Measurements from ENCODE around the gene GALNTL6. TPM values are rescaled to one million over a fixed set of nuclear protein-coding genes. Genes with fewer than 3 reads are reported as not detected.

The GALNTL6 gene
- total RNA-seq, 2 experiments from 2014 or later, result not detected

- H3K27ac Mint-ChIP-seq, result no peak overlapping the region
- H3K4me3 Mint-ChIP-seq, result no peak overlapping the region
- POLR2A ChIA-PET, result no interaction called here
- ATAC-seq (ENCODE audit: low read depth) (no peak), DNase-seq (no peak)
- peaks cover 2% of the 10 kb centered on the region for H3K27me3 Mint-ChIP-seq
- H3K36me3 Mint-ChIP-seq, result no peaks in the 10 kb centered on the region
- H3K9me3 Mint-ChIP-seq, result no peaks in the 10 kb centered on the region
- H3K4me1 Mint-ChIP-seq, result no peaks in the 10 kb centered on the region
These were observed 1013.1 kb downstream of the GALNTL6 start for GRCh38 chr4:172826346-172826745.

GRCh38 chr4:172826861-172827260 lies 1013.7 kb downstream of the GALNTL6 start:
- no peaks in the 10 kb centered on the region for H3K36me3 Mint-ChIP-seq
- DNase-seq, result no peak

GRCh38 chr4:172830295-172830764 lies 1017.1 kb downstream of the GALNTL6 start:
- Mint-ChIP-seq H3K9me3 (no peaks in the 10 kb centered on the region), H3K4me3 (no peak overlapping the region), H3K4me1 (no peaks in the 10 kb centered on the region), H3K36me3 (no peaks in the 10 kb centered on the region), H3K27me3 (peaks cover 3% of the 10 kb centered on the region), H3K27ac (no peak overlapping the region)
- ATAC-seq (ENCODE audit: low read depth), result no peak
- DNase-seq, result no peak
- POLR2A ChIA-PET, result no interaction called here

More at GRCh38 chr4:172826861-172827260, 1013.7 kb downstream of the GALNTL6 start:
- Mint-ChIP-seq H3K4me1 (no peaks in the 10 kb centered on the region), H3K27me3 (peaks cover 2% of the 10 kb centered on the region), H3K9me3 (no peaks in the 10 kb centered on the region), H3K27ac (no peak overlapping the region), H3K4me3 (no peak overlapping the region)
- no peak for ATAC-seq (ENCODE audit: low read depth)
- POLR2A ChIA-PET, result no interaction called here

GRCh38 chr4:172836661-172837060 lies 1023.5 kb downstream of the GALNTL6 start:
- Mint-ChIP-seq H3K9me3 (no peaks in the 10 kb centered on the region), H3K36me3 (no peaks in the 10 kb centered on the region), H3K27me3 (peaks cover 2% of the 10 kb centered on the region), H3K27ac (no peak overlapping the region), H3K4me3 (no peak overlapping the region), H3K4me1 (no peaks in the 10 kb centered on the region)
- POLR2A ChIA-PET, result no interaction called here
- DNase-seq (no peak), ATAC-seq (ENCODE audit: low read depth) (no peak)

GRCh38 chr4:172838111-172838510 lies 1024.9 kb downstream of the GALNTL6 start:
- H3K4me3 Mint-ChIP-seq, result no peak overlapping the region
- H3K36me3 Mint-ChIP-seq, result no peaks in the 10 kb centered on the region
- no peak for DNase-seq
- H3K27me3 Mint-ChIP-seq, result no peaks in the 10 kb centered on the region
- no peak for ATAC-seq (ENCODE audit: low read depth)
- no peaks in the 10 kb centered on the region for H3K9me3 Mint-ChIP-seq
- POLR2A ChIA-PET, result no interaction called here
- no peak overlapping the region for H3K27ac Mint-ChIP-seq
- no peaks in the 10 kb centered on the region for H3K4me1 Mint-ChIP-seq

GRCh38 chr4:172838943-172839342 lies 1025.7 kb downstream of the GALNTL6 start:
- no peak for ATAC-seq (ENCODE audit: low read depth)
- POLR2A ChIA-PET, result no interaction called here
- Mint-ChIP-seq H3K27me3 (no peaks in the 10 kb centered on the region), H3K4me1 (no peaks in the 10 kb centered on the region), H3K9me3 (no peaks in the 10 kb centered on the region), H3K36me3 (no peaks in the 10 kb centered on the region), H3K27ac (no peak overlapping the region), H3K4me3 (no peak overlapping the region)
- no peak for DNase-seq

- Mint-ChIP-seq H3K36me3 (no peaks in the 10 kb centered on the region), H3K4me3 (no peak overlapping the region), H3K27ac (no peak overlapping the region), H3K4me1 (no peaks in the 10 kb centered on the region), H3K27me3 (no peaks in the 10 kb centered on the region), H3K9me3 (no peaks in the 10 kb centered on the region)
- DNase-seq (no peak), ATAC-seq (ENCODE audit: low read depth) (no peak)
- POLR2A ChIA-PET, result no interaction called here
These were observed 1029.6 kb downstream of the GALNTL6 start for GRCh38 chr4:172842779-172843178.

GRCh38 chr4:172843192-172843591 lies 1030.0 kb downstream of the GALNTL6 start:
- Mint-ChIP-seq H3K4me3 (no peak overlapping the region), H3K4me1 (no peaks in the 10 kb centered on the region), H3K27ac (no peak overlapping the region), H3K27me3 (no peaks in the 10 kb centered on the region), H3K9me3 (no peaks in the 10 kb centered on the region), H3K36me3 (no peaks in the 10 kb centered on the region)
- POLR2A ChIA-PET, result no interaction called here
- DNase-seq (no peak), ATAC-seq (ENCODE audit: low read depth) (no peak)

GRCh38 chr4:172844556-172844955 lies 1031.4 kb downstream of the GALNTL6 start:
- no peaks in the 10 kb centered on the region for H3K27me3 Mint-ChIP-seq
- no peak overlapping the region for H3K27ac Mint-ChIP-seq
- no peaks in the 10 kb centered on the region for H3K36me3 Mint-ChIP-seq
- no peaks in the 10 kb centered on the region for H3K9me3 Mint-ChIP-seq
- H3K4me3 Mint-ChIP-seq, result no peak overlapping the region
- no peak for ATAC-seq (ENCODE audit: low read depth)
- H3K4me1 Mint-ChIP-seq, result no peaks in the 10 kb centered on the region
- DNase-seq, result no peak
- POLR2A ChIA-PET, result no interaction called here

GRCh38 chr4:172845281-172845680 lies 1032.1 kb downstream of the GALNTL6 start:
- Mint-ChIP-seq H3K4me3 (no peak overlapping the region), H3K27ac (no peak overlapping the region), H3K36me3 (no peaks in the 10 kb centered on the region), H3K4me1 (no peaks in the 10 kb centered on the region), H3K9me3 (no peaks in the 10 kb centered on the region), H3K27me3 (no peaks in the 10 kb centered on the region)
- POLR2A ChIA-PET, result no interaction called here
- no peak for DNase-seq
- no peak for ATAC-seq (ENCODE audit: low read depth)

GRCh38 chr4:172850838-172851237 lies 1037.6 kb downstream of the GALNTL6 start:
- POLR2A ChIA-PET, result no interaction called here
- no peaks in the 10 kb centered on the region for H3K4me1 Mint-ChIP-seq
- no peak overlapping the region for H3K27ac Mint-ChIP-seq
- no peak for DNase-seq
- H3K9me3 Mint-ChIP-seq, result no peaks in the 10 kb centered on the region
- no peaks in the 10 kb centered on the region for H3K36me3 Mint-ChIP-seq
- no peaks in the 10 kb centered on the region for H3K27me3 Mint-ChIP-seq
- ATAC-seq (ENCODE audit: low read depth), result no peak
- H3K4me3 Mint-ChIP-seq, result no peak overlapping the region

GRCh38 chr4:172851534-172851933 lies 1038.3 kb downstream of the GALNTL6 start:
- Mint-ChIP-seq H3K4me1 (no peaks in the 10 kb centered on the region), H3K4me3 (no peak overlapping the region), H3K27me3 (no peaks in the 10 kb centered on the region), H3K27ac (no peak overlapping the region), H3K9me3 (no peaks in the 10 kb centered on the region), H3K36me3 (no peaks in the 10 kb centered on the region)
- DNase-seq (no peak), ATAC-seq (ENCODE audit: low read depth) (no peak)
- POLR2A ChIA-PET, result no interaction called here

GRCh38 chr4:172857026-172857425 lies 1043.8 kb downstream of the GALNTL6 start:
- no peaks in the 10 kb centered on the region for H3K27me3 Mint-ChIP-seq
- no peak for DNase-seq
- no peaks in the 10 kb centered on the region for H3K36me3 Mint-ChIP-seq
- no peak for ATAC-seq (ENCODE audit: low read depth)
- H3K9me3 Mint-ChIP-seq, result no peaks in the 10 kb centered on the region
- H3K4me1 Mint-ChIP-seq, result no peaks in the 10 kb centered on the region
- no peak overlapping the region for H3K27ac Mint-ChIP-seq
- POLR2A ChIA-PET, result no interaction called here
- H3K4me3 Mint-ChIP-seq, result no peak overlapping the region

- no peak for DNase-seq
- Mint-ChIP-seq H3K27me3 (no peaks in the 10 kb centered on the region), H3K27ac (no peak overlapping the region), H3K4me1 (no peaks in the 10 kb centered on the region), H3K9me3 (no peaks in the 10 kb centered on the region), H3K36me3 (no peaks in the 10 kb centered on the region), H3K4me3 (no peak overlapping the region)
- POLR2A ChIA-PET, result no interaction called here
- no peak for ATAC-seq (ENCODE audit: low read depth)
These were observed 1045.6 kb downstream of the GALNTL6 start for GRCh38 chr4:172858731-172859230.

GRCh38 chr4:172865103-172865502 lies 1051.9 kb downstream of the GALNTL6 start:
- Mint-ChIP-seq H3K27me3 (no peaks in the 10 kb centered on the region), H3K4me1 (no peaks in the 10 kb centered on the region), H3K36me3 (no peaks in the 10 kb centered on the region), H3K9me3 (no peaks in the 10 kb centered on the region), H3K4me3 (no peak overlapping the region), H3K27ac (no peak overlapping the region)
- DNase-seq, result no peak
- POLR2A ChIA-PET, result no interaction called here
- no peak for ATAC-seq (ENCODE audit: low read depth)
